ENCODE data around the gene TBC1D5. TPM values are rescaled to one million over a fixed set of nuclear protein-coding genes. Genes with fewer than 3 reads are reported as not detected.

The TBC1D5 gene
- total RNA-seq, 1 experiment from 2014 or later, result 51.3 TPM

- DNase-seq (ENCODE audit: low spot score), result no peak
- in situ Hi-C loops (cut with HindIII; ENCODE audit: low sequenced_read_pairs), result no loop called here
Observed at GRCh38 chr3:17238023-17238422, 504.4 kb downstream of the TBC1D5 start.

DNA sequence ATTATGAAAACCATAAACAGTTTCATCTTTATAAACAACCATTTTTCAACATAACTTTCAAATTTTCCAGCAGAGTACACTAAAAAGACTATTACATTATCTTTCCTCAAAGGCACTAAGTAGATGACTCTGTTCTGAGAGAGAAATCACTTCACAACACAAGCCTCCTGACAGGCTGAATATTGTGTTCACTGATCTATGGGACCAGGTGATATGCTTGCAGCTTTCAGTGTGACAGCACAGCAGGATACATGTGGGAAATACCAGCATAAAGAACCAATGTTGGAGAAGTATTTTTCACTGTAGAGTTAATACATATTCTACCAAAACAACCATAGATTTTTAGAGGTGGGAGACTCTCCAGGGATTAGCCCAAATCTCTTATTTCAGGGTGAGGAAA lies 507.1 kb downstream of the TBC1D5 start:
- peak; percentile 50 for DNase-seq (ENCODE audit: low spot score)
- in situ Hi-C loops (cut with HindIII; ENCODE audit: low sequenced_read_pairs), result no loop called here

DNA sequence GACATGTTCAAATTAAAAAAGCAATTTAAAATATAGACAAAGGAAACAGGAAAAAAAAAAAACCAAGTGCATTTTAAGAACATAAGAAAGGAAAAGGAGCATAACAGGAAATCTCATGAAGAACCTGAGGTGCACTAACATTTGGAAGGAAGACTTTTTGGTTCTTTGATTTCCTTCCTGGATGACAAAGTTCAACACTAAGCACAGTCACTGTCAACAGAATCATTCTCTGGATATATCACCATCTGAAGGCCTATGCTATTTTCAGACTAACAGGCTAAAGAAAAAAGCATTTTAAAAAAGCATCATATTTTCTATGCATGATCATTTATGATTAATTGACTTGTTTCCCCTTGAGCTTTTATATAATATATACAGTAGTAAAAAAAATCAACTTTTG lies 508.0 kb downstream of the TBC1D5 start:
- in situ Hi-C loops (cut with HindIII; ENCODE audit: low sequenced_read_pairs), result no loop called here
- no peak for DNase-seq (ENCODE audit: low spot score)

- peak; percentile 82 for DNase-seq (ENCODE audit: low spot score)
- in situ Hi-C loops (cut with HindIII; ENCODE audit: low sequenced_read_pairs), result no loop called here
Observed at GRCh38 chr3:17233398-17233800, 509.0 kb downstream of the TBC1D5 start.

DNA sequence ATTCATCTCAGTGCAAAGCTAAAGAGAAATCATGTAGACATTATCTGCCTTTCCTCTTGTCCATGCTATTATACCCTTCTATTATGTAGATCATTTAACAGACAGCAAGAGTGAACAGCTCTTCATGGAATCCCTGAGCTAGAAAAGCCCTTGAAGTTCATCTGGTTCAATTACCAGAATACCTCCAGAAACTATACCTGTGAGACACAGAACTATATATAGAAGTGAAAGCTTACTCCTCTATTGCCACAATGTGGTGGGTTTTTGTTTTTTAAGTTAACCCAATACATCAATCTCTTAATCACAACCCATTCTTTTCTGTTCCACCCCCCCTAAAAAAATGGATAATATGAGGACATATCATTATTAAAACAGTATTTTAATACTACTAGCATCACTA lies 510.0 kb downstream of the TBC1D5 start:
- in situ Hi-C loops (cut with HindIII; ENCODE audit: low sequenced_read_pairs), result no loop called here
- DNase-seq (ENCODE audit: low spot score), result peak; percentile 17

DNA sequence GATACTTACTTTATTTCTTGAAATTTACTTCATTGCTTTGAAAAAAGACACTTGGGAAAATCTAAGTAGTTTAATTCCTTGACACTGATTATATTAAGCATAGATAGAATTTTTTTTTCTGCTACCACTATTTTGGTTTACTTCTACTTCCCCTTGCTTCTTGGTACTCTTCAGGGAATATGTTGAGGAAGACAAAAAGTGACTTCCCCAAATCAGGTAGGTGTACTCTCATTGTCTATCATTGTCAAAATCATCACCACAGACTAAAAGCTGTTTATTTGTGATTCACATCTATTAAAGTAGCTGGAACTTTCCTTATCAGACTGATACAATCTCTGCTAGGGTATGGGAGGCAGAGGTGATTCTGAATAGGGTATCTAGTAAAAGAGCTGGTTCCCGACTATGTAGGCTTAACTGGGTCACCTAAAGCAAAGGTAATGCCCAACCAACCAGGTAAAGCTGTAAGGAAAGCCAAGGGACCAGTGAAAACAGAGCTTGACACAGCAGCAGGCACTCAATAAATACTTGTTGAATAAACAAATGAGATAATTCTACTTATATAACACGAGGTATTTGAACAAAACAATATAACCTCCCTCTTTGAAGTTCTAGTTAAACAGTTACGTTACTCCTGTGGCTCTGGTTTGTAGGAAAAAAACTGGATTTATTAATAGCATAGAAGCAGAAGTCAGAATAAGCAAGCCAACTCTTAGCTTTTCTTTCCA lies 510.7 kb downstream of the TBC1D5 start:
- in situ Hi-C loops (cut with HindIII; ENCODE audit: low sequenced_read_pairs), result no loop called here
- peak; percentile 23 for DNase-seq (ENCODE audit: low spot score)

GRCh38 chr3:17227472-17227871 lies 515.0 kb downstream of the TBC1D5 start:
- in situ Hi-C loops (cut with HindIII; ENCODE audit: low sequenced_read_pairs), result no loop called here
- DNase-seq (ENCODE audit: low spot score), result no peak

GRCh38 chr3:17221529-17221928 lies 520.9 kb downstream of the TBC1D5 start:
- in situ Hi-C loops (cut with HindIII; ENCODE audit: low sequenced_read_pairs), result no loop called here
- no peak for DNase-seq (ENCODE audit: low spot score)

DNA sequence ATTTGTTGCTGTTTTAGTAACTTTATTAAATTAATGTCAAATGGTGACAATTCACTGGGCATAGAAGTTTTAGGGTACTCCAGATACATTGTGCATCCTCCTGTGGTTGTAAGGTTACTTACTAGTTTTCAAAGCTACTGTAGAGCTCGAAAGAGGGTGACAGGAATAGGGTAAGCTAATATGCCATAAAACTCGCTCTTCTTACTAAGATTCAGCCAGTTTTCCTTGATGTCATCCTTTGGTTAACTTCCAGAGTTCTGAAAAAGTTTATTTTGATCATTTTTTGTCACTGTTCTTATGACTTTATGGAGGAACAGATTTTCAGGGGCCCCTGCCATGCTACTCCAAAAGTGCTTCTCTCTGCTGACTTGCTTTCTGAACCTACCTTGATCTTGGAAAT lies 522.8 kb downstream of the TBC1D5 start:
- no peak for DNase-seq (ENCODE audit: low spot score)
- in situ Hi-C loops (cut with HindIII; ENCODE audit: low sequenced_read_pairs), result no loop called here

DNA sequence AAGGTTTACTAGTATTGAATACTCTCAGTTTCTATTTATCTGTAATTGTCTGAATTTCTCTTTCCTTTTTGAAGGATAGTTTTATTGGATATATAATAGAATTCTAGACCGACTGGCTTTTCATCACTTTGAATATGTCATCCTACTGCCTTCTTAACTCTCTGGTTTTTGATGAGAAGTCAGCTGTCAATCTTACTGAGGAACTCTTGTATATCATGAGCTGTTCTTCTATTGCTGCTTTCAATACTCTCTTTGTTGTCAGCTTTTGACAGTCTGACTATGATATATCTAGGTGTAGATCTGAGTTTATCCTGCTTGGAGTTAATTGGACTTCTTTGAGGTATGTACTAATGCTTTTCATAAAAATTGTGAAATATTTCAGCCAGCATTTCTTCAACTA lies 523.8 kb downstream of the TBC1D5 start:
- in situ Hi-C loops (cut with HindIII; ENCODE audit: low sequenced_read_pairs), result no loop called here
- DNase-seq (ENCODE audit: low spot score), result no peak

DNA sequence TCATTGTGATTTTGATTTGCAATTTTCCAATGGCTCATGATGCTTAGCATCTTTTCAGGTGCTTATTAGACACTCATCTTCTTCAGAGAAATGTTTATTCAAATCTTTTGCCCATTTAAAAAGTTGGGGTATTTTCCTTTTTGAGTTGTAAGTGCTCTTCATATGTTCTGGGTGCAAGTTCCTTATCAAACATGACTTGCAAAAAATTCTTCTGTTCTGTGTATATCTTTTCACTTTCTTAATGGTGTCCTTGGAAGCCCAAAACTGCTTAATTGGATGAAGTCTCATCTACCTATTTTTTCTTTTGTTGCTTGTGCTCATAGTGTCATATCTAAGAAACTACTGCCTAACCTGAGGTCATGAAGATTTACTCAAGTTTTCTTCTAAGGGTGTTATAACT lies 524.8 kb downstream of the TBC1D5 start:
- DNase-seq (ENCODE audit: low spot score), result no peak
- in situ Hi-C loops (cut with HindIII; ENCODE audit: low sequenced_read_pairs), result no loop called here

DNA sequence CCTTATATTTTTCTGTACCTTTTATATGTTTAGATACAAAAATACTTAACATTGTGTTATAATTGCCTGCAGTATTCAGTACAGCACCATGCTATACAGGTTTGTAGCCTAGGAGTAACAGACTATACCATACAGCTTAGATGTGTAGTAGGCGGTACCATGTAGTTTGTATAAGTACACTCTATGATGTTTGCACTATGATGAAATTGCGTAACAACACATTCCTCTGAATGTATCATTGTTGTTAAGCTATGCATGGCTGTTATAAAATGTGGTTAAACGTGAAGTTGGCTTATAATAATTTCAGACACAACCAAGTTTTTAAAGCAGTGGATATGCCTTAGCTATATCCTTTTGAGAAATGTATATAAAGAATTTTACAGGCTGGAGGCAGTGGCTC lies 529.3 kb downstream of the TBC1D5 start:
- DNase-seq (ENCODE audit: low spot score), result no peak
- in situ Hi-C loops (cut with HindIII; ENCODE audit: low sequenced_read_pairs), result no loop called here

- no peak for DNase-seq (ENCODE audit: low spot score)
- in situ Hi-C loops (cut with HindIII; ENCODE audit: low sequenced_read_pairs), result no loop called here
Observed at GRCh38 chr3:17207979-17208378, 534.5 kb downstream of the TBC1D5 start.

GRCh38 chr3:17207019-17207418 lies 535.4 kb downstream of the TBC1D5 start:
- in situ Hi-C loops (cut with HindIII; ENCODE audit: low sequenced_read_pairs), result no loop called here
- no peak for DNase-seq (ENCODE audit: low spot score)

GRCh38 chr3:17204049-17204650 lies 538.3 kb downstream of the TBC1D5 start:
- DNase-seq (ENCODE audit: low spot score), result no peak
- in situ Hi-C loops (cut with HindIII; ENCODE audit: low sequenced_read_pairs), result no loop called here

DNA sequence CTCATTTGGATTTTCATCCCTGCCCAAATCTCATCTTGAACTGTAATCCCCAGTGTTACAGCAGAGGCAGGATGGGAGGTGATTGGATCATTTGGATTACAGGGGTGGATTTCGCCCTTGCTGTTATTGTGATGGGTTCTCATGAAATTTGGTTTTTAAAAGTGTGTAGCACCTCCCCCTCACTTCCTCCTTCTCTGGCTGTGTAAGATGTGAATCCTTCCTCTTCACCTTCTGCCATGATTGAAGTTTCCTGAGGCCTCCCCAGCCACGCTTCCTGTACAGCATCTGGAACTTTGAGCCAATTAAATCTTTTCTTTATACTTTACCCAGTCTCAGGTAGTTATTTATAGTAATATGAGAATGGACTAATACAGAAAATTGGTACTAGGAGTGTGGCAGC lies 540.9 kb downstream of the TBC1D5 start:
- in situ Hi-C loops (cut with HindIII; ENCODE audit: low sequenced_read_pairs), result no loop called here
- no peak for DNase-seq (ENCODE audit: low spot score)

DNA sequence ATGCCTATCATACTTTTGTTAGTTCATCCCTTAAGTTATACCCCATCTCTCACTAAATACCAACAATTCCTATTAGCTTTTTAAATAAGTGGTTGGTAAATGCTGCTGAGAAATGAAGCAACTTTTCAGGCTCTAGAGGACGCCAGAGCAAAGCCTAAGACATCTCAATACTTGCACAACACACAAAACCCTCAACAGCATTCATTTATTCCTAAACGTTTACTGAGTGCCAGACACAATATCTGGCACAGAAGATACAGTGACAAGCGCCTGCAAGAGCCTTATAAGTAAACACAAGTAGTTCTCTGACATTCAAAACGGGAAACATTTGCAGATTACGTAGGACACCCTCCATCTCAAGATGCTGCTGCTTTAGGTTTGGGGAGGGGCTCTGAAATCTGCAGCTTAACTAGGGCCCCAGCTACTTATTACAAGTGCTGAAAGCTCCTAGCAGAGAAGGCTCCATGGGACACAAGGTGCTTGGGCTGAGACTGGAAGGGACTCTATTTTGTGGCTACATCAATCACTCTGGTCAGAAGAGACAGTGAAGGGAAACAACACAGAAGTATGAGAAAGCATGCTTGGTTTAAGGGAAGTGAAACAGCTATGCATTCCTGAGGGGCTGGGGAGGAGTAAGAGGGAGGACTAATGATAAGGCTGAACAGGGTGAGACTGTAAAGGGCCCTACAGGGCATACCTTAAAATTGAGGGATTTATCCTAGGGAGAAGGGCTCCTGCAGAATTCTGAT lies 546.4 kb downstream of the TBC1D5 start:
- in situ Hi-C loops (cut with HindIII; ENCODE audit: low sequenced_read_pairs), result no loop called here
- peak; percentile 16 for DNase-seq (ENCODE audit: low spot score)

- in situ Hi-C loops (cut with HindIII; ENCODE audit: low sequenced_read_pairs), result no loop called here
- DNase-seq (ENCODE audit: low spot score), result peak; percentile 76
Observed at GRCh38 chr3:17195192-17195611, 547.2 kb downstream of the TBC1D5 start.

- in situ Hi-C loops (cut with HindIII; ENCODE audit: low sequenced_read_pairs), result no loop called here
- peak; percentile 77 for DNase-seq (ENCODE audit: low spot score)
Observed at GRCh38 chr3:17194116-17194515, 548.3 kb downstream of the TBC1D5 start.

DNA sequence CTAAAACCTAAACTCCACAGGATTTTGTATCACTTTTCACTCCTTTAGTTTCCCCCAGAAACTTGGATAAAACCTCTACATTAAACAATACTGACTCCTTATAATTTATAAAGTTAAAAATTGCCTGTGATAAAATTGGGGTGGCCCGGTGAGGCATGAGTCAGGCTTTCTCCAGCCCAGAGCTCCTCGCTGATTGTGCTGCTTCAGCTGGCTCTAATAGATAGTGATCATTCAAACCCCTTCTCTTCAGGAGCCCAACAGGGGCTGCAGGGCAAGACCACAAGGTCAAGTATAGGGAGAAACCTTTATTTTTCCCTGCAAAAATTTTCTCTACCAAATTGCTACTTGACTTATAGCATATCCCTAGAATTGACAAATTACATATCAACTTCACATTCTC lies 549.4 kb downstream of the TBC1D5 start:
- in situ Hi-C loops (cut with HindIII; ENCODE audit: low sequenced_read_pairs), result no loop called here
- DNase-seq (ENCODE audit: low spot score), result no peak

All from G401 (cell line).